ENCODE measurements around the gene SMOC1. TPM values are rescaled to one million over a fixed set of nuclear protein-coding genes. Genes with fewer than 3 reads are reported as not detected.

Gene SMOC1
- total and polyA plus RNA-seq, 7 experiments from 2014 or later, result 0.71 TPM; not detected in 6

- H3K27ac ChIP-seq (ENCODE audit: low read depth, low read length), result no peak overlapping the region
- H3K27ac Mint-ChIP-seq, result no peak overlapping the region
- H3K9me3 Mint-ChIP-seq, result peaks cover 0 to 2% (median 0%) of the 10 kb centered on the region in 11 donors
- POLR2A ChIA-PET, result no interaction called here
- H3K4me1 Mint-ChIP-seq, result no peaks in the 10 kb centered on the region
- no peaks in the 10 kb centered on the region for H3K9me3 ChIP-seq (ENCODE audit: control insufficient read depth in 2 of 3, low read length in 3 of 3)
- no peak overlapping the region for H3K4me3 ChIP-seq (ENCODE audit: low read length)
- no peak for DNase-seq
- H3K36me3 Mint-ChIP-seq, result no peaks in the 10 kb centered on the region
- no peaks in the 10 kb centered on the region for H3K27me3 ChIP-seq (ENCODE audit: control insufficient read depth in 2 of 2, insufficient read depth in 2 of 2, low read length in 2 of 2)
- ATAC-seq, result no peak
- CTCF ChIA-PET, result no interaction called here
- intact Hi-C loops (cut with micrococcal nuclease), result no loop called here
- no peaks in the 10 kb centered on the region for H3K36me3 ChIP-seq (ENCODE audit: control insufficient read depth in 2 of 3, insufficient read depth in 3 of 3, low read length in 3 of 3)
- H3K4me1 ChIP-seq (ENCODE audit: control insufficient read depth in 2 of 2, insufficient read depth in 2 of 2, low read length in 2 of 2), result no peaks in the 10 kb centered on the region
- no peak overlapping the region for H3K4me3 Mint-ChIP-seq
- H3K27me3 Mint-ChIP-seq, result peaks cover 23 to 33% (median 25%) of the 10 kb centered on the region in 5 donors
These were observed 188.6 kb downstream of the SMOC1 start for GRCh38 chr14:70067810-70068209.

- intact Hi-C loops (cut with micrococcal nuclease), result no loop called here
- peaks cover 0 to 2% (median 0%) of the 10 kb centered on the region in 11 donors for H3K9me3 Mint-ChIP-seq
- Histone ChIP-seq H3K27ac (ENCODE audit: low read depth, low read length) (no peak overlapping the region), H3K9me3 (ENCODE audit: control insufficient read depth in 2 of 3, low read length in 3 of 3) (no peaks in the 10 kb centered on the region), H3K4me1 (ENCODE audit: control insufficient read depth in 2 of 2, insufficient read depth in 2 of 2, low read length in 2 of 2) (no peaks in the 10 kb centered on the region), H3K36me3 (ENCODE audit: control insufficient read depth in 2 of 3, insufficient read depth in 3 of 3, low read length in 3 of 3) (no peaks in the 10 kb centered on the region), H3K27me3 (ENCODE audit: control insufficient read depth in 2 of 2, insufficient read depth in 2 of 2, low read length in 2 of 2) (no peaks in the 10 kb centered on the region), H3K4me3 (ENCODE audit: low read length) (no peak overlapping the region)
- H3K27ac Mint-ChIP-seq, result no peak overlapping the region
- H3K36me3 Mint-ChIP-seq, result no peaks in the 10 kb centered on the region
- ATAC-seq (no peak), DNase-seq (no peak)
- no peak overlapping the region for H3K4me3 Mint-ChIP-seq
- CTCF ChIA-PET, result no interaction called here
- no peaks in the 10 kb centered on the region for H3K4me1 Mint-ChIP-seq
- POLR2A ChIA-PET, result no interaction called here
- peaks cover 15 to 27% (median 20%) of the 10 kb centered on the region in 5 donors for H3K27me3 Mint-ChIP-seq
These were observed 190.0 kb downstream of the SMOC1 start for GRCh38 chr14:70069186-70069585.

- CTCF ChIA-PET, result no interaction called here
- Histone ChIP-seq H3K4me1 (ENCODE audit: control insufficient read depth in 2 of 2, insufficient read depth in 2 of 2, low read length in 2 of 2) (no peaks in the 10 kb centered on the region), H3K4me3 (ENCODE audit: low read length) (no peak overlapping the region), H3K27me3 (ENCODE audit: control insufficient read depth in 2 of 2, insufficient read depth in 2 of 2, low read length in 2 of 2) (no peaks in the 10 kb centered on the region), H3K27ac (ENCODE audit: low read depth, low read length) (no peak overlapping the region), H3K36me3 (ENCODE audit: control insufficient read depth in 2 of 3, insufficient read depth in 3 of 3, low read length in 3 of 3) (no peaks in the 10 kb centered on the region), H3K9me3 (ENCODE audit: control insufficient read depth in 2 of 3, low read length in 3 of 3) (no peaks in the 10 kb centered on the region)
- H3K4me1 Mint-ChIP-seq, result no peaks in the 10 kb centered on the region
- intact Hi-C loops (cut with micrococcal nuclease), result loop anchor here in 1 of 2 donors (1.0 kb wide), 1 partner anchor 256 kb away; no protein-coding TSS in a partner anchor
- POLR2A ChIA-PET, result no interaction called here
- H3K4me3 Mint-ChIP-seq, result no peak overlapping the region
- H3K36me3 Mint-ChIP-seq, result no peaks in the 10 kb centered on the region
- ATAC-seq (no peak), DNase-seq (peak in 4 of 9 donors; percentile 3 to 35 (median 6))
- peaks cover 0 to 2% (median 0%) of the 10 kb centered on the region in 11 donors for H3K9me3 Mint-ChIP-seq
- H3K27ac Mint-ChIP-seq, result no peak overlapping the region
- peaks cover 23 to 44% (median 33%) of the 10 kb centered on the region in 5 donors for H3K27me3 Mint-ChIP-seq
These were observed 194.8 kb downstream of the SMOC1 start for GRCh38 chr14:70073924-70074566.

GRCh38 chr14:70077005-70077404 lies 197.8 kb downstream of the SMOC1 start:
- H3K27ac ChIP-seq (ENCODE audit: low read depth, low read length), result no peak overlapping the region
- POLR2A ChIA-PET, result no interaction called here
- no peaks in the 10 kb centered on the region for H3K4me1 ChIP-seq (ENCODE audit: control insufficient read depth in 2 of 2, insufficient read depth in 2 of 2, low read length in 2 of 2)
- CTCF ChIA-PET, result no interaction called here
- H3K4me1 Mint-ChIP-seq, result no peaks in the 10 kb centered on the region
- no peaks in the 10 kb centered on the region for H3K36me3 ChIP-seq (ENCODE audit: control insufficient read depth in 2 of 3, insufficient read depth in 3 of 3, low read length in 3 of 3)
- no peaks in the 10 kb centered on the region for H3K27me3 ChIP-seq (ENCODE audit: control insufficient read depth in 2 of 2, insufficient read depth in 2 of 2, low read length in 2 of 2)
- no peak overlapping the region for H3K27ac Mint-ChIP-seq
- no peak overlapping the region for H3K4me3 Mint-ChIP-seq
- DNase-seq (no peak), ATAC-seq (no peak)
- H3K9me3 ChIP-seq (ENCODE audit: control insufficient read depth in 2 of 3, low read length in 3 of 3), result no peaks in the 10 kb centered on the region
- H3K27me3 Mint-ChIP-seq, result peaks cover 30 to 56% (median 35%) of the 10 kb centered on the region in 5 donors
- no peaks in the 10 kb centered on the region for H3K36me3 Mint-ChIP-seq
- H3K9me3 Mint-ChIP-seq, result peaks cover 0 to 2% (median 0%) of the 10 kb centered on the region in 11 donors
- intact Hi-C loops (cut with micrococcal nuclease), result no loop called here
- H3K4me3 ChIP-seq (ENCODE audit: low read length), result no peak overlapping the region

- Histone ChIP-seq H3K4me1 (ENCODE audit: control insufficient read depth in 2 of 2, insufficient read depth in 2 of 2, low read length in 2 of 2) (no peaks in the 10 kb centered on the region), H3K4me3 (ENCODE audit: low read length) (no peak overlapping the region), H3K36me3 (ENCODE audit: control insufficient read depth in 2 of 3, insufficient read depth in 3 of 3, low read length in 3 of 3) (no peaks in the 10 kb centered on the region), H3K27me3 (ENCODE audit: control insufficient read depth in 2 of 2, insufficient read depth in 2 of 2, low read length in 2 of 2) (peaks cover 0 to 2% of the 10 kb centered on the region in 2 donors), H3K27ac (ENCODE audit: low read depth, low read length) (no peak overlapping the region), H3K9me3 (ENCODE audit: control insufficient read depth in 2 of 3, low read length in 3 of 3) (no peaks in the 10 kb centered on the region)
- Mint-ChIP-seq H3K4me3 (no peak overlapping the region), H3K27me3 (peaks cover 31 to 61% (median 39%) of the 10 kb centered on the region in 5 donors), H3K4me1 (peaks cover 0 to 1% (median 0%) of the 10 kb centered on the region in 7 donors), H3K27ac (no peak overlapping the region), H3K36me3 (no peaks in the 10 kb centered on the region), H3K9me3 (peaks cover 0 to 2% (median 0%) of the 10 kb centered on the region in 11 donors)
- ChIA-PET POLR2A (no interaction called here), CTCF (no interaction called here)
- ATAC-seq, result no peak
- DNase-seq, result no peak
- intact Hi-C loops (cut with micrococcal nuclease), result no loop called here
These were observed 198.5 kb downstream of the SMOC1 start for GRCh38 chr14:70077720-70078119.

- no peak for DNase-seq
- no peaks in the 10 kb centered on the region for H3K36me3 Mint-ChIP-seq
- H3K9me3 Mint-ChIP-seq, result peaks cover 0 to 2% (median 0%) of the 10 kb centered on the region in 11 donors
- no peaks in the 10 kb centered on the region for H3K36me3 ChIP-seq (ENCODE audit: control insufficient read depth in 2 of 3, insufficient read depth in 3 of 3, low read length in 3 of 3)
- ATAC-seq, result no peak
- H3K27ac Mint-ChIP-seq, result no peak overlapping the region
- no peaks in the 10 kb centered on the region for H3K9me3 ChIP-seq (ENCODE audit: control insufficient read depth in 2 of 3, low read length in 3 of 3)
- H3K4me1 Mint-ChIP-seq, result peaks cover 0 to 1% (median 0%) of the 10 kb centered on the region in 7 donors
- CTCF ChIA-PET, result no interaction called here
- intact Hi-C loops (cut with micrococcal nuclease), result no loop called here
- H3K4me1 ChIP-seq (ENCODE audit: control insufficient read depth in 2 of 2, insufficient read depth in 2 of 2, low read length in 2 of 2), result no peaks in the 10 kb centered on the region
- no peak overlapping the region for H3K4me3 Mint-ChIP-seq
- H3K27me3 ChIP-seq (ENCODE audit: control insufficient read depth in 2 of 2, insufficient read depth in 2 of 2, low read length in 2 of 2), result peaks cover 0 to 2% of the 10 kb centered on the region in 2 donors
- H3K27ac ChIP-seq (ENCODE audit: low read depth, low read length), result no peak overlapping the region
- POLR2A ChIA-PET, result no interaction called here
- H3K4me3 ChIP-seq (ENCODE audit: low read length), result no peak overlapping the region
- H3K27me3 Mint-ChIP-seq, result peaks cover 28 to 66% (median 39%) of the 10 kb centered on the region in 5 donors
These were observed 199.1 kb downstream of the SMOC1 start for GRCh38 chr14:70078329-70078728.

GRCh38 chr14:70080076-70080475 lies 200.9 kb downstream of the SMOC1 start:
- no peak overlapping the region for H3K27ac Mint-ChIP-seq
- no peak for DNase-seq
- CTCF ChIA-PET, result no interaction called here
- Histone ChIP-seq H3K9me3 (ENCODE audit: control insufficient read depth in 2 of 3, low read length in 3 of 3) (no peaks in the 10 kb centered on the region), H3K4me3 (ENCODE audit: low read length) (no peak overlapping the region), H3K36me3 (ENCODE audit: control insufficient read depth in 2 of 3, insufficient read depth in 3 of 3, low read length in 3 of 3) (no peaks in the 10 kb centered on the region), H3K4me1 (ENCODE audit: control insufficient read depth in 2 of 2, insufficient read depth in 2 of 2, low read length in 2 of 2) (no peaks in the 10 kb centered on the region), H3K27ac (ENCODE audit: low read depth, low read length) (no peak overlapping the region), H3K27me3 (ENCODE audit: control insufficient read depth in 2 of 2, insufficient read depth in 2 of 2, low read length in 2 of 2) (peaks cover 0 to 2% of the 10 kb centered on the region in 2 donors)
- ATAC-seq, result no peak
- POLR2A ChIA-PET, result no interaction called here
- H3K36me3 Mint-ChIP-seq, result no peaks in the 10 kb centered on the region
- H3K9me3 Mint-ChIP-seq, result peaks cover 0 to 2% (median 0%) of the 10 kb centered on the region in 11 donors
- no peak overlapping the region for H3K4me3 Mint-ChIP-seq
- H3K27me3 Mint-ChIP-seq, result peaks cover 36 to 71% (median 51%) of the 10 kb centered on the region in 5 donors
- intact Hi-C loops (cut with micrococcal nuclease), result no loop called here
- peaks cover 0 to 1% (median 0%) of the 10 kb centered on the region in 7 donors for H3K4me1 Mint-ChIP-seq
